K562 (cell line): ENCODE data around the gene PLEKHS1.

Source experiments
- BHLHE40 ChIP-seq: IDR thresholded peaks from 2 replicates; pipeline ENCODE4 v1.6.1; 2011; ENCODE audit warnings: low read length, improper control_type of control experiment
- IFI16 ChIP-seq: fragments of 250-450 bp; sonication (Bioruptor Pico); IDR thresholded peaks from 2 replicates; pipeline ENCODE4 v2.1.2; 2022; ENCODE audit warnings: mild to moderate bottlenecking, inconsistent platforms
- MCM2 ChIP-seq: fragments of 450-650 bp; IDR thresholded peaks from 2 replicates; pipeline ENCODE4 v1.6.1; 2017; ENCODE audit warnings: low read depth, mild to moderate bottlenecking
- RHOXF2B ChIP-seq: fragments of 250-450 bp; sonication (Bioruptor Pico); conservative IDR thresholded peaks from 2 replicates; pipeline ENCODE4 v1.5.1; 2021
- TRIM28 ChIP-seq: fragments of 450-650 bp; IDR thresholded peaks from 2 replicates; pipeline ENCODE4 v1.6.1; 2017
- ZNF121 ChIP-seq: sonication (generic); formaldehyde crosslinking; conservative IDR thresholded peaks from 2 replicates; pipeline ENCODE4 v1.8.0; 2022; ENCODE audit warnings: missing genetic modification reagents
- ZNF175 ChIP-seq: fragments of 200-800 bp; sonication (Bioruptor generic); IDR thresholded peaks from 2 replicates; pipeline ENCODE4 v1.6.1; 2016; ENCODE audit warnings: low read depth, mild to moderate bottlenecking, missing genetic modification characterization, missing compliant biosample characterization
- TF ChIP-seq, protein P1 (sequence below): sonication (generic); formaldehyde crosslinking; IDR thresholded peaks from 2 replicates; pipeline ENCODE4 v1.8.0; 2022; ENCODE audit warnings: mild to moderate bottlenecking, missing genetic modification reagents

DNA sequence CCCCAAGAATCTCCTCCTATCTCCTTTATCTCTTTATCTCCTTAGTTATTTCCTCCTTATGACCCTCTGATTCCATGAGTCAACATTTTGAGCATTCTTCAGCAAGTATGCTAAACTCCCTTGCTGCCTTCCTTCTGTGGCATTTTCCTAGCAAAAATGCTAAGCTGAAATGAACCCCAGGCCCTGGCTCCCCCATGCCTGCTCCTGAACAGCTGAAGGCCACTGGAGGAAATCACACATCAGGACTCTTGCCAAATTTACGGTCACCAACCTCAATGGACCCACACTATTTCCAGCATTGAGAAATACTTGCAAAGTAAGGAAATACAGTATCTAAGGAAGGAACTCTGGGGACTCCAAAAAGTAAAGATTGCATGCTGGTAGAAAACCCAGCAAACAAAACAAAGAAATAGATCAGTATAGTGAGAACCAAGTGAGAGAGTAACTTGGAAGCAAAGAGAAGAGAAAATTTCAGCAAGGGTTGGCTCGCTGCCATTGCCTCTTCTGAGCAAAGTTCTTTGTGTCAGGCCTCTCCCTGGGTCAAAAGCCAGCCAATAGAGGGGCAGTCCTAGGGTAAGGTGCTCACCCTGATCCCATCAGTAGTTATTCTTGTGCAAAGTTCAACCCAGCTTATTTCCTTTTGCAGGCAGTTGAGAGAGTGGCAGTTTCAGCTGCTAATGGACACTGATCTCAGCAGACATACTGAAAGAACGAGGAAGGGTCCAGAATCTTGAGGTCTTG lies 5.1 kb upstream of the PLEKHS1 start:
- TF ChIP-seq, protein P1, sequence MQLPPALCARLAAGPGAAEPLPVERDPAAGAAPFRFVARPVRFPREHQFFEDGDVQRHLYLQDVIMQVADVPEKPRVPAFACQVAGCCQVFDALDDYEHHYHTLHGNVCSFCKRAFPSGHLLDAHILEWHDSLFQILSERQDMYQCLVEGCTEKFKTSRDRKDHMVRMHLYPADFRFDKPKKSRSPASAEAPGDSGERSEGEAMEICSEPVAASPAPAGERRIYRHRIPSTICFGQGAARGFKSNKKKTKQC, result no peak
- TF ChIP-seq MCM2 (no peak), IFI16 (CRISPR knock-in tag) (no peak), ZNF121 (CRISPR knock-in tag) (no peak), TRIM28 (no peak), ZNF175 (CRISPR knock-in tag) (no peak), BHLHE40 (no peak), RHOXF2B (CRISPR knock-in tag) (no peak)
